Fibroblast of mammary gland (primary cell): ENCODE data around the gene PCSK1N.

ENCODE experiments used
- DNase-seq: peaks from one replicate; pipeline ENCODE4 v3.0.0-alpha.2; 2010; ENCODE audit warnings: low read depth
- H3K4me3 ChIP-seq: 2 replicates; pipeline ENCODE4 v1.5.1; 2011; ENCODE audit warnings: low read depth, mild to moderate bottlenecking, low read length, moderate library complexity; ENCODE audit not compliant: control insufficient read depth
- CTCF ChIP-seq: conservative IDR thresholded peaks from 2 replicates; pipeline ENCODE4 v1.5.1; 2011; ENCODE audit warnings: low read depth, low read length, inconsistent platforms; ENCODE audit not compliant: control insufficient read depth, insufficient read depth

The PCSK1N gene

GRCh38 chrX:48813644-48814043, 21.8 kb downstream of the PCSK1N start:
- H3K4me3 ChIP-seq = no peak overlapping the region
- DNase-seq = no peak
- no peak for TF ChIP-seq CTCF

GRCh38 chrX:48806081-48806480, 29.3 kb downstream of the PCSK1N start:
- DNase-seq = no peak
- H3K4me3 ChIP-seq = no peak overlapping the region
- TF ChIP-seq CTCF = no peak

GRCh38 chrX:48802905-48803200, 32.6 kb downstream of the PCSK1N start:
- H3K4me3 ChIP-seq = peak overlapping the region; percentile 74
- TF ChIP-seq CTCF = no peak
- DNase-seq = peak; percentile 3

- H3K4me3 ChIP-seq = peak overlapping the region; percentile 74
- peak; percentile 75 for DNase-seq
- no peak for TF ChIP-seq CTCF
Observed at GRCh38 chrX:48802089-48802904, 33.1 kb downstream of the PCSK1N start.

- DNase-seq = peak; percentile 97
- TF ChIP-seq CTCF = no peak
Observed at GRCh38 chrX:48801280-48802088, 33.9 kb downstream of the PCSK1N start, which contains the start of gene HDAC6. Gene HDAC6 (plus strand): TSS chrX:48802067. CDS start chrX:48802693, 626 bp downstream.

GRCh38 chrX:48800574-48801279, 34.7 kb downstream of the PCSK1N start:
- no peak for DNase-seq
- no peak for TF ChIP-seq CTCF
- peak overlapping the region; percentile 66 for H3K4me3 ChIP-seq

More at GRCh38 chrX:48801280-48802088, 33.9 kb downstream of the PCSK1N start, which contains the start of gene HDAC6:
- peak within 1 kb of the TSS; percentile 74 for H3K4me3 ChIP-seq
